CD4-positive, alpha-beta T cell (primary cell): ENCODE data around the gene GNA12. TPM values are rescaled to one million over a fixed set of nuclear protein-coding genes. Genes with fewer than 3 reads are reported as not detected.
"Not testable (repeated sequence)": the region's sequence is repeated elsewhere in the genome, so short reads cannot be mapped to it uniquely, and the experiment has no call there.

Experiments used
- ATAC-seq: fragments of 200-7000 bp; cut with Tn5 transposase; one replicate; pipeline ENCODE4 v1.10.0; 2022; ENCODE audit warnings: mild to moderate bottlenecking; ENCODE audit not compliant: poor library complexity
- CTCF ChIA-PET: fragments of 350-600 bp; sonication (Branson Sonifier 250); formaldehyde crosslinking; loops from one replicate; lab custom pipeline; 2021; ENCODE audit warnings: antibody characterized with exemption, inconsistent platforms; lab: Charles Lee
- POLR2A ChIA-PET: fragments of 350-600 bp; sonication (Branson Sonifier 250); formaldehyde crosslinking; loops from one replicate; lab custom pipeline; 2021; ENCODE audit warnings: antibody characterized with exemption, inconsistent platforms; lab: Charles Lee
- DNase-seq, 14 experiments: peaks; one replicate each; pipeline ENCODE4 v3.0.0-alpha.2; 2013 to 2020; ENCODE audit warnings: mixed read lengths in 2 of 14
- H3K27ac ChIP-seq, 2 donors: one replicate each; pipeline versions ENCODE4 v1.5.1 to v1.7.0; 2013; ENCODE audit warnings: low read length in 2 of 2, low read depth in 1 of 2, mild to moderate bottlenecking in 1 of 2
- H3K27me3 ChIP-seq, 2 experiments: 1 replicate in 1 of 2; 2 replicates in 1 of 2; pipeline versions ENCODE4 v1.6.1 to v1.7.0; 2013; ENCODE audit warnings: low read length in 2 of 2, control low read depth in 1 of 2, mild to moderate bottlenecking in 1 of 2, moderate library complexity in 1 of 2; ENCODE audit not compliant: insufficient read depth in 2 of 2, control insufficient read depth in 1 of 2
- H3K36me3 ChIP-seq: one replicate; pipeline ENCODE4 v1.6.1; 2013; ENCODE audit warnings: low read length, control low read depth; ENCODE audit not compliant: insufficient read depth
- H3K4me1 ChIP-seq: one replicate; pipeline ENCODE4 v1.6.1; 2013; ENCODE audit warnings: low read length, control low read depth; ENCODE audit not compliant: insufficient read depth
- H3K4me3 ChIP-seq: one replicate; pipeline ENCODE4 v1.5.1; 2013; ENCODE audit warnings: mild to moderate bottlenecking, low read length, moderate library complexity
- H3K9me3 ChIP-seq, 2 experiments: 1 replicate in 1 of 2; 2 replicates in 1 of 2; pipeline versions ENCODE4 v1.6.1 to v1.7.0; 2013; ENCODE audit warnings: low read length in 2 of 2, mild to moderate bottlenecking in 2 of 2, control low read depth in 1 of 2, moderate library complexity in 1 of 2; ENCODE audit not compliant: control insufficient read depth in 1 of 2, insufficient read depth in 1 of 2
- H3K27ac Mint-ChIP-seq: one replicate; pipeline ENCODE4 v1.8.0; 2020; ENCODE audit warnings: mixed read lengths
- H3K27me3 Mint-ChIP-seq: one replicate; pipeline ENCODE4 v1.8.0; 2021; ENCODE audit warnings: mixed read lengths
- H3K36me3 Mint-ChIP-seq: one replicate; pipeline ENCODE4 v1.8.0; 2021; ENCODE audit warnings: low read depth, mixed read lengths
- H3K4me1 Mint-ChIP-seq: one replicate; pipeline ENCODE4 v1.8.0; 2021; ENCODE audit warnings: low read depth, mixed read lengths
- H3K4me3 Mint-ChIP-seq: one replicate; pipeline ENCODE4 v1.8.0; 2020; ENCODE audit warnings: mild to moderate bottlenecking, mixed read lengths
- H3K9me3 Mint-ChIP-seq: one replicate; pipeline ENCODE4 v1.8.0; 2020; ENCODE audit warnings: mixed read lengths
- intact Hi-C, 2 experiments: fragments of 100-400 bp; cut with DNase I in 1 of 2; cut with micrococcal nuclease in 1 of 2; formaldehyde crosslinking; loops; one replicate each; pipeline versions ENCODE4 v1.15.1 to v1.9.0; 2023 to 2025; cut with DNase I, micrococcal nuclease
- total RNA-seq, 174 experiments: library from RNA in 2 of 174; stranded (reverse) in 2 of 174; gene quantifications; one replicate each; pipeline ENCODE4 v1.2.3 and lab custom pipeline; 2021 to 2026
- TF ChIP-seq, protein P1 (sequence below): fragments of 200-600 bp; IDR thresholded peaks from one replicate; pipeline ENCODE4 v1.8.0; 2022; ENCODE audit warnings: antibody characterized with exemption, mild to moderate bottlenecking

GNA12 gene
- total RNA-seq, 2 experiments from 2014 or later, result 16.0 to 16.1 TPM

DNA sequence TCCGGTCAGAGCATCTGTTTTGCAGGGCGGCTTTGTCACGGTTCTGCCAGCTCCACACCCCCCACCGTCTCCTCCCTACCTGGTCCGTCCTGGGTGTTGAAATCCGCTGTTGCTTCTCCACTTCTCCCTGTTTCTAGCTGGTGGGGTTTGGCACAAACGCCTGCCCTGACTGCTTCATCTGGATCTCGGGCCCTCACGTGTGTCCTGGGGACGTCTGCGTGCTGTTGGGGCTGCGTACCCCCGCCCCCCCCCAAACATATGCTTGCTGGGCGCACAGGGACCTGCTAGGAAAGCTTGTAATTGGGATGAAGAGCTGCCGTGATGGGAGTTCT, 144.9 kb downstream of the GNA12 start:
- Histone ChIP-seq H3K36me3 (no peaks in the 10 kb centered on the region), H3K27me3 (no peaks in the 10 kb centered on the region), H3K9me3 (no peaks in the 10 kb centered on the region), H3K27ac (no peak overlapping the region), H3K4me1 (peaks cover 21% of the 10 kb centered on the region), H3K4me3 (peak overlapping the region; percentile 21)
- CTCF ChIA-PET, result interaction anchor here (0.7 to 1.7 kb wide), 2 partner anchors 11 to 20 kb away, joined by 3 to 19 read pairs; no protein-coding TSS in a partner anchor
- intact Hi-C loops, result no loop called here
- POLR2A ChIA-PET, result interaction anchor here (1.0 to 3.3 kb wide), 6 partner anchors 11 to 28 kb away, joined by 4 to 29 read pairs (median 6); no protein-coding TSS in a partner anchor
- no peaks in the 10 kb centered on the region for H3K36me3 Mint-ChIP-seq
- TF ChIP-seq, protein P1, sequence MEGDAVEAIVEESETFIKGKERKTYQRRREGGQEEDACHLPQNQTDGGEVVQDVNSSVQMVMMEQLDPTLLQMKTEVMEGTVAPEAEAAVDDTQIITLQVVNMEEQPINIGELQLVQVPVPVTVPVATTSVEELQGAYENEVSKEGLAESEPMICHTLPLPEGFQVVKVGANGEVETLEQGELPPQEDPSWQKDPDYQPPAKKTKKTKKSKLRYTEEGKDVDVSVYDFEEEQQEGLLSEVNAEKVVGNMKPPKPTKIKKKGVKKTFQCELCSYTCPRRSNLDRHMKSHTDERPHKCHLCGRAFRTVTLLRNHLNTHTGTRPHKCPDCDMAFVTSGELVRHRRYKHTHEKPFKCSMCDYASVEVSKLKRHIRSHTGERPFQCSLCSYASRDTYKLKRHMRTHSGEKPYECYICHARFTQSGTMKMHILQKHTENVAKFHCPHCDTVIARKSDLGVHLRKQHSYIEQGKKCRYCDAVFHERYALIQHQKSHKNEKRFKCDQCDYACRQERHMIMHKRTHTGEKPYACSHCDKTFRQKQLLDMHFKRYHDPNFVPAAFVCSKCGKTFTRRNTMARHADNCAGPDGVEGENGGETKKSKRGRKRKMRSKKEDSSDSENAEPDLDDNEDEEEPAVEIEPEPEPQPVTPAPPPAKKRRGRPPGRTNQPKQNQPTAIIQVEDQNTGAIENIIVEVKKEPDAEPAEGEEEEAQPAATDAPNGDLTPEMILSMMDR, result no peak
- ATAC-seq (no peak), DNase-seq (no peak)
- no peaks in the 10 kb centered on the region for H3K27me3 Mint-ChIP-seq
- H3K4me3 Mint-ChIP-seq, result peak overlapping the region; percentile 77
- no peaks in the 10 kb centered on the region for H3K9me3 Mint-ChIP-seq
- peak overlapping the region; percentile 63 for H3K27ac Mint-ChIP-seq
- H3K4me1 Mint-ChIP-seq, result peaks cover 22% of the 10 kb centered on the region

DNA sequence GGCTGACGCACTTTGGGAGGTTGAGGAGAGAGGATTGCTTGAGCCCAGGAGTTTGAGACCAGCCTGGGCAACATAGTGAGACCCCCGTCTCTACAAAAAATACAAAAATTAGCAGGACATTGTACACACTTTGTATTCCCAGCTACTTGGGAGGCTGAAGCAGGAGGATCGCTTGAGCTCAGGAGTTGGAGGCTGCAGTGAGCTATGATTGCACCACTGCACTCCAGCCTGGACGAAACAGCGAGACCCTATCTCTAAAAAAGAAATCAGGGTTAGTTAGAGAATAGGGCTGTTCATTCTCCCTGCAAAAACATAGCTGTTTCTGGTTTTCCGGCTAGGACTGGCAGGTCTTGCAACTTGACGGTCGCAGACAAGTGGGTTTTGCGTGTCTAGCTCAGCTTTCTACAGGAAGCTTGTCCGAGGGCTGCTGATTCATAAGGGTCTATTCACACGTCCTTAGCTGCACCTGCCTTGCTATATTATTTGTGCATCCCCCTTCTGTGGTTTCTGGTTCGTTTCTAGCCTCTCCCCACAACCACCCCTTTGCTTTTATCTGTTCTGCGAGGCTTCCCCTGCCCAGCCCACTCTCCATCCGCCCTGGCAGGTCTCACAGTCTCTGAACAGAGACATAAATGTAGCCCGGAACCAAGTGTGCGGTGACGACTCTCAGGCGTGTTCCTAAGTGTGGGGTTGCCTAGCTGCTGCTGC, 145.4 kb downstream of the GNA12 start:
- Mint-ChIP-seq H3K27me3 (no peaks in the 10 kb centered on the region), H3K27ac (peak overlapping the region; percentile 63), H3K36me3 (no peaks in the 10 kb centered on the region), H3K4me3 (peak overlapping the region; percentile 77), H3K4me1 (peaks cover 22% of the 10 kb centered on the region), H3K9me3 (no peaks in the 10 kb centered on the region)
- Histone ChIP-seq H3K9me3 (no peaks in the 10 kb centered on the region), H3K36me3 (no peaks in the 10 kb centered on the region), H3K4me3 (peak overlapping the region; percentile 21), H3K27me3 (no peaks in the 10 kb centered on the region), H3K4me1 (peaks cover 21% of the 10 kb centered on the region), H3K27ac (no peak overlapping the region)
- ChIA-PET POLR2A (interaction anchor here (1.0 to 3.3 kb wide), 6 partner anchors 12 to 28 kb away, joined by 4 to 29 read pairs (median 6); no protein-coding TSS in a partner anchor), CTCF (interaction anchor here (0.7 to 1.7 kb wide), 2 partner anchors 11 to 20 kb away, joined by 3 to 19 read pairs; no protein-coding TSS in a partner anchor)
- ATAC-seq (peak; percentile 93), DNase-seq (peak; percentile 36 to 83 (median 64))
- intact Hi-C loops, result no loop called here
- TF ChIP-seq, protein P1, result no peak

DNA sequence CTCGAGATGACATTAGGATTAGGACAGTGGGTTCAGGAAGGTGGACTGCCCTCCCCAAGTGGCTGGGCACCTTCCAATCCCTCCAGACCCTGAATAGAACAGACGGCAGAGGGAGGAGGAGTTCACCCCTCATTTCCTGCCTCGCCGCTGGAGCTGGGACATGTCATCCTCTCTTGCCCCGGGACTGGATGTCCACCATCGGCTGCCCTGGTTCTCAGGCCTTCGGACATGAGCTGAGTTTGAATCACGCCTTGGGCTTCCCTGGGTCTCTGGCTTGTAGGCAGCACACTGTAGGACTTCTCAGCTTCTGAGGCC, 150.0 kb downstream of the GNA12 start:
- POLR2A ChIA-PET, intact Hi-C loops, H3K36me3 ChIP-seq, H3K9me3 Mint-ChIP-seq, H3K27me3 ChIP-seq, CTCF ChIA-PET, H3K4me3 ChIP-seq, H3K27ac ChIP-seq, H3K9me3 ChIP-seq, H3K4me3 Mint-ChIP-seq, H3K4me1 ChIP-seq, DNase-seq, H3K27ac Mint-ChIP-seq, H3K36me3 Mint-ChIP-seq, ATAC-seq: not testable (repeated sequence)
- peaks cover 19% of the 10 kb centered on the region for H3K27me3 Mint-ChIP-seq
- peaks cover 10% of the 10 kb centered on the region for H3K4me1 Mint-ChIP-seq

DNA sequence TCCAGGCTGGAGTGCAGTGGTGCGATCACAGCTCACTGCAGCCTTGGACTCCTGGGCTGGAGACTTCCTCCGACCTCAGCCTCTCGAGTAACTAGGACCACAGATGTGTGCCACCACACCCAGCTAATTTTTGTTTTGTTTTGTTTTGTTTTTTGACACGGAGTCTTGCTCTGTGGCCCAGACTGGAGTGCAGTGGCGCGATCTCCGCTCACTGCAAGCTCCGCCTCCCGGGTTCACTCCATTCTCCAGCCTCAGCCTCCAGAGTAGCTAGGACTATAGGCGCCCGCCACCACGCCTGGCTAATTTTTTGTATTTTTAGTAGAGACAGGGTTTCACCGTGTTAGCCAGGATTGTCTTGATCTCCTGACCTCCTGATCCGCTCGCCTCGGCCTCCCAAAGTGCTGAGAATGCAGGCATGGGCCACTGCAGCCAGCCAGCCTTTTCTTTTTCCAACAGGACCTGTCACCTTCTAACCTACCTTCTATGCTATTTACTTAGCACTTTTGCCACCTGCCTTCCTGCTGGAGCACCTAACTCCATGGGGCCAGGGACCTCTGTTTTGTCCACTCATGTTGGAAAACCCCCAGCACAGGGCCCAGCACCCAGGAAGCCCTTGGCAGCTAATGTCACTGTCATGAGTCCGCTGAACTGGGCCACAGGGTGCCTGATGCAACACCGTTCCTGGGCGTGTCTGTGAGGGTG, 150.5 kb downstream of the GNA12 start:
- H3K36me3 ChIP-seq, H3K9me3 ChIP-seq, H3K4me3 ChIP-seq, ATAC-seq, H3K27ac Mint-ChIP-seq, H3K36me3 Mint-ChIP-seq, H3K4me1 ChIP-seq, CTCF ChIA-PET, intact Hi-C loops, POLR2A ChIA-PET, H3K4me3 Mint-ChIP-seq, H3K4me1 Mint-ChIP-seq, H3K27ac ChIP-seq, H3K9me3 Mint-ChIP-seq: not testable (repeated sequence)
- H3K27me3 ChIP-seq, result peaks cover 10 to 12% of the 10 kb centered on the region in 2 experiments
- DNase-seq, result peak in 2 of 14 experiments; percentile 54 to 57
- H3K27me3 Mint-ChIP-seq, result peaks cover 24% of the 10 kb centered on the region
